Endothelial cell of umbilical vein (primary cell): Measurements from ENCODE around the gene NDUFA8. TPM values are rescaled to one million over a fixed set of nuclear protein-coding genes. Genes with fewer than 3 reads are reported as not detected.

Experiments used
- BruUV-seq: library from RNA; stranded (reverse); fragments of 400-500 nt; replicated peaks from 2 replicates; lab custom pipeline; 2021; lab: Mats Ljungman, UMichigan
- CTCF ChIA-PET: fragments of 300-600, 350-600 bp; sonication (Branson Sonifier 250); formaldehyde crosslinking; loops from one replicate; lab custom pipeline; 2021; ENCODE audit warnings: antibody characterized with exemption, inconsistent platforms; lab: Charles Lee
- POLR2A ChIA-PET: fragments of 300-600, 350-600 bp; sonication (Branson Sonifier 250); formaldehyde crosslinking; loops from one replicate; lab custom pipeline; 2021; ENCODE audit warnings: antibody characterized with exemption, inconsistent platforms; lab: Charles Lee
- DNase-seq: peaks from one replicate; pipeline ENCODE4 v3.0.0-alpha.2; 2011; ENCODE audit warnings: low read depth, low spot score
- FAIRE-seq: peaks from 2 replicates; lab custom pipeline; 2011; peaks lifted over from hg19 to GRCh38; lab: Jason Lieb, UNC
- H2AFZ ChIP-seq: 2 replicates; pipeline ENCODE4 v1.6.0; 2012; ENCODE audit warnings: low read depth, low read length, control low read depth, inconsistent platforms
- H3K27ac ChIP-seq: 2 replicates; pipeline ENCODE4 v1.5.1; 2011; ENCODE audit warnings: low read depth, mild to moderate bottlenecking, control low read depth, low read length, moderate library complexity; ENCODE audit not compliant: insufficient read depth
- H3K27me3 ChIP-seq, 2 experiments: 2 replicates each; pipeline versions ENCODE4 v1.6.0 to v1.6.1; 2011; ENCODE audit warnings: low read length in 2 of 2, mixed read lengths in 1 of 2; ENCODE audit not compliant: control insufficient read depth in 2 of 2, insufficient read depth in 2 of 2
- H3K36me3 ChIP-seq, 2 experiments: 2 replicates in 1 of 2; 3 replicates in 1 of 2; pipeline ENCODE4 v1.5.1; 2011; ENCODE audit warnings: low read length in 2 of 2, mild to moderate bottlenecking in 1 of 2, moderate library complexity in 1 of 2; ENCODE audit not compliant: control insufficient read depth in 2 of 2, insufficient read depth in 2 of 2; ENCODE audit errors: extremely low read depth in 1 of 2
- H3K4me1 ChIP-seq: 3 replicates; pipeline ENCODE4 v1.5.1; 2011; ENCODE audit warnings: mild to moderate bottlenecking, low read length; ENCODE audit not compliant: control insufficient read depth, insufficient read depth; ENCODE audit errors: extremely low read depth
- H3K4me2 ChIP-seq: 2 replicates; pipeline ENCODE4 v1.6.1; 2011; ENCODE audit warnings: low read length, control low read depth, mixed read lengths; ENCODE audit not compliant: insufficient read depth
- H3K4me3 ChIP-seq, 3 experiments: fragments of 200-600 bp in 1 of 3; sonication (generic), shearing (Covaris generic) in 1 of 3; replicated peaks in 1 of 3; 2 replicates each; pipeline ENCODE4 v1.5.1; 2011 to 2016; ENCODE audit warnings: control low read depth in 3 of 3, low read length in 3 of 3, mild to moderate bottlenecking in 2 of 3, inconsistent platforms in 1 of 3, low read depth in 1 of 3, moderate library complexity in 1 of 3; ENCODE audit not compliant: insufficient read depth in 1 of 3
- H3K79me2 ChIP-seq: 2 replicates; pipeline ENCODE4 v1.6.0; 2012; ENCODE audit warnings: low read length, inconsistent platforms; ENCODE audit not compliant: control insufficient read depth, insufficient read depth
- H3K9ac ChIP-seq: replicated peaks from 2 replicates; pipeline ENCODE3; 2011; ENCODE audit warnings: low read length, control low read depth; ENCODE audit not compliant: insufficient read depth; ENCODE audit errors: extremely low read depth
- H3K9me1 ChIP-seq: replicated peaks from 3 replicates; pipeline ENCODE4 v1.6.0; 2011; ENCODE audit warnings: mild to moderate bottlenecking, low read length; ENCODE audit not compliant: control insufficient read depth, insufficient read depth; ENCODE audit errors: extremely low read depth
- H3K9me3 ChIP-seq: replicated peaks from 2 replicates; pipeline ENCODE4 v1.5.1; 2012; ENCODE audit warnings: low read length, inconsistent platforms; ENCODE audit not compliant: control insufficient read depth, insufficient read depth
- H4K20me1 ChIP-seq: replicated peaks from 2 replicates; pipeline ENCODE3; 2011; ENCODE audit warnings: mild to moderate bottlenecking, low read length; ENCODE audit not compliant: control insufficient read depth, insufficient read depth; ENCODE audit errors: extremely low read depth
- CTCF ChIP-seq, 2 donors: IDR thresholded peaks; 1 replicate in 1 of 2; 2 replicates in 1 of 2; pipeline ENCODE4 v1.5.1; 2011; ENCODE audit warnings: low read length in 2 of 2, mild to moderate bottlenecking in 2 of 2, moderate library complexity in 2 of 2, control low read depth in 1 of 2, inconsistent platforms in 1 of 2, low read depth in 1 of 2; ENCODE audit not compliant: insufficient read depth in 1 of 2; ENCODE audit errors: extremely low read depth in 1 of 2
- EZH2 ChIP-seq: IDR thresholded peaks from 2 replicates; pipeline ENCODE4 v1.6.1; 2012; ENCODE audit warnings: borderline replicate concordance, low read depth, mild to moderate bottlenecking, moderate library complexity, low read length, inconsistent platforms; ENCODE audit not compliant: severe bottlenecking
- FOS ChIP-seq: IDR thresholded peaks from 2 replicates; pipeline ENCODE4 v1.6.1; 2011; ENCODE audit warnings: mild to moderate bottlenecking, low read length, moderate library complexity, borderline replicate concordance; ENCODE audit not compliant: insufficient read depth
- GATA2 ChIP-seq: IDR thresholded peaks from 2 replicates; pipeline ENCODE4 v1.7.0; 2011; ENCODE audit warnings: low read depth, mild to moderate bottlenecking, moderate library complexity, mixed read lengths, low read length; ENCODE audit not compliant: insufficient read length, insufficient read depth
- JUN ChIP-seq: IDR thresholded peaks from 2 replicates; pipeline ENCODE4 v1.6.1; 2011; ENCODE audit warnings: borderline replicate concordance, low read depth; ENCODE audit not compliant: insufficient read length, insufficient read depth
- MAX ChIP-seq: IDR thresholded peaks from 2 replicates; pipeline ENCODE4 v1.6.1; 2011; ENCODE audit not compliant: insufficient read depth, insufficient read length
- MYC ChIP-seq: IDR thresholded peaks from one replicate; pipeline ENCODE4 v1.6.1; 2011; ENCODE audit warnings: mild to moderate bottlenecking, low read depth, low read length
- POLR2A ChIP-seq: IDR thresholded peaks from 2 replicates; pipeline ENCODE4 v1.6.1; 2012; ENCODE audit warnings: low read depth, mild to moderate bottlenecking, control low read depth, low read length
- POLR2AphosphoS5 ChIP-seq: IDR thresholded peaks from 2 replicates; pipeline ENCODE4 v1.6.1; 2012; ENCODE audit warnings: low read depth, mild to moderate bottlenecking, control low read depth, low read length, moderate library complexity; ENCODE audit not compliant: insufficient read depth
- dilution Hi-C: fragments of 300-500 bp; cut with MboI; formaldehyde crosslinking; loops from one replicate; pipeline ENCODE4 v1.15.0; 2019; ENCODE audit warnings: low sequenced_read_pairs; ENCODE audit not compliant: extremely low pct_ligation_motif_present
- intact Hi-C: fragments of 100-400 bp; cut with micrococcal nuclease; formaldehyde crosslinking; loops from one replicate; pipeline ENCODE4 v1.10.0; 2022
- polyA plus RNA-seq, 4 experiments: library from polyadenylated mRNA; depleted of rRNA in 3 of 4; stranded (reverse) in 3 of 4; unstranded in 1 of 4; fragments of >200 nt; gene quantifications; 2 replicates each; pipeline versions ENCODE4 v1.2.1 to v1.2.3, GENCODE V29; 2011 to 2012; ENCODE audit warnings: missing spikeins in 1 of 4
- total RNA-seq: library from RNA; stranded (reverse); gene quantifications from 2 replicates; pipeline ENCODE4 v1.2.3, GENCODE V29; 2021

Gene NDUFA8
- total and polyA plus RNA-seq, 2 donors (not counting 3 experiments of a cell fraction or from before 2014, with no cell fraction given): 68.2 to 100 TPM

- H2AFZ ChIP-seq: no peak overlapping the region
- ChIA-PET CTCF (interaction anchor here (1.1 kb wide), 1 partner anchor 69 kb away, joined by 3 read pairs; no protein-coding TSS in a partner anchor), POLR2A (no interaction called here)
- no peak overlapping the region for H3K4me2 ChIP-seq
- FAIRE-seq (no peak), DNase-seq (no peak)
- TF ChIP-seq POLR2AphosphoS5 (no peak), MYC (no peak), EZH2 (no peak), JUN (no peak), GATA2 (no peak), MAX (no peak), POLR2A (no peak), CTCF (IDR thresholded peaks at IDR 0.05; ENCODE audit: extremely low read depth in 1 of 2, insufficient read depth in 1 of 2, low read depth in 1 of 2, low read length in 2 of 2) (no peak), FOS (no peak)
- no peaks in the 10 kb centered on the region for H3K36me3 ChIP-seq
- no peaks in the 10 kb centered on the region for H4K20me1 ChIP-seq
- no peak overlapping the region for H3K27ac ChIP-seq
- dilution Hi-C loops: no loop called here
- H3K9ac ChIP-seq: no peak overlapping the region
- H3K4me1 ChIP-seq: no peaks in the 10 kb centered on the region
- H3K4me3 ChIP-seq: no peak overlapping the region
- H3K79me2 ChIP-seq: no peaks in the 10 kb centered on the region
- intact Hi-C loops: no loop called here
- BruUV-seq: no TSS peak
- H3K27me3 ChIP-seq: peaks cover 3 to 13% of the 10 kb centered on the region in 2 experiments
- no peaks in the 10 kb centered on the region for H3K9me1 ChIP-seq
- no peaks in the 10 kb centered on the region for H3K9me3 ChIP-seq
Observed at GRCh38 chr9:122193651-122194050, 34.1 kb upstream of the NDUFA8 start.
